Muscle of leg (tissue), 16 donors: ENCODE data around the gene SERPINA12. TPM values are rescaled to one million over a fixed set of nuclear protein-coding genes. Genes with fewer than 3 reads are reported as not detected.

Experiments used
- DNase-seq: peaks from one replicate; pipeline ENCODE4 v3.0.0; 2013
- H3K27ac ChIP-seq: one replicate; pipeline ENCODE4 v1.5.1; 2013; ENCODE audit warnings: mild to moderate bottlenecking, low read length, control low read depth
- H3K27me3 ChIP-seq: one replicate; pipeline ENCODE4 v1.6.1; 2013; ENCODE audit warnings: low read length; ENCODE audit not compliant: control insufficient read depth, insufficient read depth
- H3K36me3 ChIP-seq: one replicate; pipeline ENCODE4 v1.6.1; 2013; ENCODE audit warnings: low read length; ENCODE audit not compliant: control insufficient read depth, insufficient read depth
- H3K4me1 ChIP-seq: one replicate; pipeline ENCODE4 v1.6.1; 2013; ENCODE audit warnings: low read length; ENCODE audit not compliant: control insufficient read depth, insufficient read depth
- H3K4me3 ChIP-seq: one replicate; pipeline ENCODE4 v1.5.1; 2013; ENCODE audit warnings: low read length, control low read depth
- H3K9me3 ChIP-seq: replicated peaks from 2 replicates; pipeline ENCODE4 v1.6.1; 2013; ENCODE audit warnings: low read depth, low read length; ENCODE audit not compliant: control insufficient read depth
- WGBS: methylation state at CpG from one replicate; pipeline ENCODE4 v1.1.5; 2013; ENCODE audit warnings: missing lambda C conversion rate; ENCODE audit not compliant: insufficient coverage; 5-methylcytosine and 5-hydroxymethylcytosine counted together
- long read RNA-seq, 11 donors: transcript quantifications; one replicate each; lab custom pipeline, GENCODE V29; 2026
- polyA plus RNA-seq, 8 donors: library from polyadenylated mRNA; unstranded; fragments of 120-200 nt; gene quantifications; one replicate each; pipeline versions ENCODE4 v1.2.1 to v1.2.3, GENCODE V29; 2013; ENCODE audit warnings: inconsistent platforms in 1 of 8, low replicate concordance in 1 of 8; ENCODE audit not compliant: insufficient read length in 8 of 8, insufficient read depth in 1 of 8
- total RNA-seq: library from RNA; stranded (reverse); fragments of 120-200 nt; gene quantifications from one replicate; pipeline ENCODE4 v1.2.4, GENCODE V29; 2013

The SERPINA12 gene
- total RNA-seq (not detected), polyA plus RNA-seq (not detected)
- long read RNA-seq, donor 1, result 0 reads
- long read RNA-seq, donor 2, result 0 reads
- long read RNA-seq, donor 3, result 0 reads
- long read RNA-seq, donor 4, result 0 reads
- long read RNA-seq, donor 5, result 0 reads
- long read RNA-seq, donor 6, result 0 reads
- long read RNA-seq, donor 7, result 0 reads
- long read RNA-seq, donor 8, result 0 reads
- long read RNA-seq, donor 9, result 0 reads
- long read RNA-seq, donor 10, result 0 reads
- long read RNA-seq, donor 11, result 0 reads

GRCh38 chr14:94509356-94509755 is at the start of gene SERPINA12:
Gene SERPINA12, minus strand, starts transcription at chr14:94509469. Its CDS starts 11,072 bp downstream, at chr14:94498397.
- no peaks in the 10 kb centered on the region for H3K9me3 ChIP-seq
- no peak for DNase-seq
- no peak within 1 kb of the TSS for H3K4me3 ChIP-seq
- H3K4me1 ChIP-seq, result no peaks in the 10 kb centered on the region
- WGBS, result 51% methylated on average over 3 of the region's 3 CpGs
- H3K36me3 ChIP-seq, result no peaks in the 10 kb centered on the region
- no peak within 1 kb of the TSS for H3K27ac ChIP-seq
- H3K27me3 ChIP-seq, result peaks cover 2% of the 10 kb centered on the region

- no peaks in the 10 kb centered on the region for H3K9me3 ChIP-seq
- no peak for DNase-seq
- H3K4me3 ChIP-seq, result no peak overlapping the region
- no peaks in the 10 kb centered on the region for H3K4me1 ChIP-seq
- no peak overlapping the region for H3K27ac ChIP-seq
- no peaks in the 10 kb centered on the region for H3K27me3 ChIP-seq
- 44% methylated on average over 1 of the region's 2 CpGs for WGBS
- H3K36me3 ChIP-seq, result no peaks in the 10 kb centered on the region
These were observed 49.6 kb upstream of the SERPINA12 start for GRCh38 chr14:94558842-94559241.

GRCh38 chr14:94557327-94557726 is 48.1 kb upstream of the SERPINA12 start:
- H3K4me1 ChIP-seq, result no peaks in the 10 kb centered on the region
- no CpG with 5 or more reads among the region's 1 CpG for WGBS
- no peak overlapping the region for H3K27ac ChIP-seq

GRCh38 chr14:94555991-94556390 is 46.7 kb upstream of the SERPINA12 start:
- 97% methylated on average over 7 of the region's 9 CpGs for WGBS
- Histone ChIP-seq H3K4me3 (no peak overlapping the region), H3K27ac (no peak overlapping the region), H3K27me3 (no peaks in the 10 kb centered on the region), H3K4me1 (no peaks in the 10 kb centered on the region), H3K36me3 (no peaks in the 10 kb centered on the region), H3K9me3 (no peaks in the 10 kb centered on the region)
- no peak for DNase-seq

More at GRCh38 chr14:94557327-94557726, 48.1 kb upstream of the SERPINA12 start:
- DNase-seq, result no peak
- Histone ChIP-seq H3K4me3 (no peak overlapping the region), H3K9me3 (no peaks in the 10 kb centered on the region), H3K36me3 (no peaks in the 10 kb centered on the region), H3K27me3 (no peaks in the 10 kb centered on the region)

GRCh38 chr14:94550041-94550440 is 40.8 kb upstream of the SERPINA12 start:
- H3K4me3 ChIP-seq, result no peak overlapping the region
- H3K27me3 ChIP-seq, result peaks cover 13% of the 10 kb centered on the region
- no peaks in the 10 kb centered on the region for H3K36me3 ChIP-seq
- WGBS, result no CpG with 5 or more reads among the region's 8 CpGs
- DNase-seq, result no peak
- H3K27ac ChIP-seq, result no peak overlapping the region
- no peaks in the 10 kb centered on the region for H3K9me3 ChIP-seq
- no peaks in the 10 kb centered on the region for H3K4me1 ChIP-seq

GRCh38 chr14:94548999-94549985 is 40.0 kb upstream of the SERPINA12 start:
- WGBS, result 12% methylated on average over 14 of the region's 24 CpGs
- Histone ChIP-seq H3K9me3 (no peaks in the 10 kb centered on the region), H3K36me3 (no peaks in the 10 kb centered on the region), H3K27me3 (peaks cover 14% of the 10 kb centered on the region), H3K4me3 (no peak overlapping the region), H3K4me1 (no peaks in the 10 kb centered on the region), H3K27ac (no peak overlapping the region)
- DNase-seq, result peak; percentile 40

GRCh38 chr14:94548131-94548998 is 39.1 kb upstream of the SERPINA12 start:
- H3K36me3 ChIP-seq, result no peaks in the 10 kb centered on the region
- H3K9me3 ChIP-seq, result no peaks in the 10 kb centered on the region
- no peaks in the 10 kb centered on the region for H3K4me1 ChIP-seq
- no peak overlapping the region for H3K4me3 ChIP-seq
- 91% methylated on average over 9 of the region's 14 CpGs for WGBS
- no peak overlapping the region for H3K27ac ChIP-seq
- peaks cover 14% of the 10 kb centered on the region for H3K27me3 ChIP-seq
- DNase-seq, result no peak

- WGBS, result no CpG with 5 or more reads among the region's 4 CpGs
- Histone ChIP-seq H3K27me3 (peaks cover 14% of the 10 kb centered on the region), H3K4me3 (no peak overlapping the region)
These were observed 38.5 kb upstream of the SERPINA12 start for GRCh38 chr14:94547726-94548125.

GRCh38 chr14:94547151-94547680 is 37.9 kb upstream of the SERPINA12 start:
- no peaks in the 10 kb centered on the region for H3K4me1 ChIP-seq
- no peak for DNase-seq
- no peak overlapping the region for H3K4me3 ChIP-seq
- 88% methylated on average over 5 of the region's 8 CpGs for WGBS
- no peaks in the 10 kb centered on the region for H3K36me3 ChIP-seq
- H3K9me3 ChIP-seq, result no peaks in the 10 kb centered on the region
- peaks cover 14% of the 10 kb centered on the region for H3K27me3 ChIP-seq
- no peak overlapping the region for H3K27ac ChIP-seq

More at GRCh38 chr14:94547726-94548125, 38.5 kb upstream of the SERPINA12 start:
- no peaks in the 10 kb centered on the region for H3K36me3 ChIP-seq
- no peaks in the 10 kb centered on the region for H3K9me3 ChIP-seq
- no peak for DNase-seq
- no peaks in the 10 kb centered on the region for H3K4me1 ChIP-seq
- no peak overlapping the region for H3K27ac ChIP-seq
